T-helper 1 cell (primary cell): ENCODE data around the gene ADAM19.
A peak's percentile ranks its signal among the peaks of the same experiment; 100 is the strongest.

Source experiments
- DNase-seq, 5 donors: peaks; one replicate each; pipeline ENCODE4 v3.0.0-alpha.2; 2012 to 2020

Gene ADAM19

GRCh38 chr5:157541447-157542118, 34.0 kb downstream of the ADAM19 start:
- peak in 1 of 5 donors; percentile 82 for DNase-seq

DNA sequence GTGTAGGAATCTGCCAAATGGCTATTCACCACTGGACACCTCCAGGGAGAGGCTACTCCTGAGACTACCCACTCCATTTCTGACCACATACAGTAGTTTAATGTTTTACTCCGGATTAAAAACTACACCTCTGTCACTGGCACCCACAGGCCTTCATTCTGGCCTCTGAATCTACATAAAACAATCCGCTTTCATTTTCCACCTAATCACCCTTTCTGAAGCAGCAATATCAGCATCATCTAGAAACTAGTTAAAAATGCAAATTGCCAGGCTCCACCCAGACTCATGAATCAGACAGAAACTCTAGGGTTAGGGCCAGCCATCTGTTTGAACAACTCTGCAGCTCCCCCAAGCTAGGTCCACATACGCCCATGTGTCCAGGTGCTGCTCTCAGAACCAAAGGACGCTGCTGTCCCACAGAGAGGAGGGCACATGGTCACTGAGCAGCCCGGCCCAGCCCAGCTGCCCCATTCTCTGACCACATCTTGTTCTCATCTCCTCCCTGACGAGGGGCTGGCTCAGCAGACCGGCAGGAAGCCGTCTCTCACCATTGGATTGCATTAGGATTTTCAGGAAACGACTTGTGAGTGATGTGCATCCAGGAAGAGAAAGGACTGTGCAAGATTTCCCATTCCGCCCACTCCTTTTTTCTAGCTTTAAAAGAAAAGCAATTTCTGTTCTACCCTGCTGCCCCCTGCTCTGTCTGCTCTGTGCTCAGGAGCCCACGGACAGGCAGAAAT, 34.7 kb downstream of the ADAM19 start:
- peak in 3 of 5 donors; percentile 9 to 89 (median 17) for DNase-seq

DNA sequence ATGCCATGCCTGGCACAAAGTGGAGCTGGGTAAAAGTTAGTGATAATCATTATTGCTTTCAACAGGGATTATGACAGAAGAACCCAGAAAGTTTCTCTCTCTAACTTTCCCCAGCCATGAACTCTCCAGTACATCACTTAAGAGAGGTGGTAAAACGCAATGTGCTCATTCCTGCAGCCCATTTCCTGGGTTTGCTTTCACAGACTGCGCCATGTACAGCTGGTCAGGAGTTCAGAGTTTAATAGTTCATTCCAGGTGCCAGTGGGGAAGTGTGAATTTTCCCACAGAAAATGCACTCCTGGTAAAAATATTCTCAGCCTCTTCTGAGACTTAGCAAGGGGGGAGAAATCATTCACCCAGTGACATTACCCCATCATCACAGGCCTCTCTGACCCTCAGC, 35.5 kb downstream of the ADAM19 start:
- DNase-seq: peak in 1 of 5 donors; percentile 44

GRCh38 chr5:157539503-157540022, 36.0 kb downstream of the ADAM19 start:
- DNase-seq: no peak

DNA sequence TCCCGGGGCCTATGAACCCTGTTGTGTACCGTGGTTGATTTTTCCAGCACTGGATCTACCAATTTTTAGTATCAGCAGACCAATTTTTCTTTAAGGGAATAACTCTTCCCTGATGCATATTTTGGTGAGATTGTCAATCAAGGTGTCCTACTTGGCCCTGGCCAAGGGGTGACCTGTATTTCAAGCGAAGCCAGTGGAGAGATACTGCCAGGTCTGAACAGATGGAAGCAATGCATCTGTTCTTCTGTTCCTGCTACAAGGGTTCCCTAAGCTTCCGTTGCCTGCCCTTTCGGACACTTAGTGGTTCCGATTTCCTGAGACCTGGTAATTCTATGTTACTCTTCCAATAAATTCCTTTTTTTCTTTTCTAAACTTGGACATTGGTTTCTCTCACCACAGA, 37.3 kb downstream of the ADAM19 start:
- no peak for DNase-seq

DNA sequence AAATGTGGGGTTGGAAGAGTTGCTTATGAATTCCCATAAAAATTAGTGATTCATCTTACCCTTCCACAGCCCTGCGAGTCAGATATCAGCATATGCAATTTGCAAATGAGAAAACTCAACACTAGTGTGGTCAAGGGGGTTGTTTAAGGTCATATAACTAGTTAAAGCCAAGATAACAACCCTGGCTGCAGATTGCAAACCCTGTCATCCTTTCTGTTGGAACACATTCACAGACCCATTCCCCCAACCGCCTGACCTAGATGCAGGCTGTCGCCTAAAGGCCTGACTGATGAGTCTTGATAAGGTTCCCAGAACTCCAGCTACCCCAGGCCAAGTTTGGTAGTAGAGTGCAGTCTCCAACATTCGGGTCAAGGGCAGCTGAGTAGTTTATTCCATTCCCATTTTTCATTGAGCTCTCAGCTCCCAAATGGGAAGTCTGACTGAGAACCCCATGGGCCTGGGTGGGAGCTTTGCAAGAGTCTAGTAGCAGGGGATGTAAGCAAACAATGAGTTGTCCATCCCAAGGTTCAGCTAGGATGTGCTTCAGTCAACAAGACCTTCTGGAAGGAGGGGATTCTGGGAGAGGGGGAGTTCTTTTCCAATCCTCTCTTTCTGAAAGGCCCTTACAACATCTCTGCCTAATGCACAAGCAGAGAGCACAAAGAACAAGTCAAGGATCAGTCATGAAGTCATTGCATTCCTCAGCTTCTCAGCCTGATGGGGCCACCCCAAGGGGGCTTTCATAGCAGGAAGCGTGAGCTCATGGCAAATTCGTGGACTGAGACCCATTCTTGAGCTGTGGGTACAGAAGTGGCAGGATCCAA, 40.3 kb downstream of the ADAM19 start:
- DNase-seq: no peak

GRCh38 chr5:157533011-157533481, 42.5 kb downstream of the ADAM19 start:
- no peak for DNase-seq

GRCh38 chr5:157532022-157532421, 43.6 kb downstream of the ADAM19 start:
- no peak for DNase-seq

- no peak for DNase-seq
These were observed 45.2 kb downstream of the ADAM19 start for GRCh38 chr5:157530226-157530972.

GRCh38 chr5:157529002-157529401, 46.6 kb downstream of the ADAM19 start:
- no peak for DNase-seq

GRCh38 chr5:157528036-157528632, 47.4 kb downstream of the ADAM19 start:
- DNase-seq: no peak

DNA sequence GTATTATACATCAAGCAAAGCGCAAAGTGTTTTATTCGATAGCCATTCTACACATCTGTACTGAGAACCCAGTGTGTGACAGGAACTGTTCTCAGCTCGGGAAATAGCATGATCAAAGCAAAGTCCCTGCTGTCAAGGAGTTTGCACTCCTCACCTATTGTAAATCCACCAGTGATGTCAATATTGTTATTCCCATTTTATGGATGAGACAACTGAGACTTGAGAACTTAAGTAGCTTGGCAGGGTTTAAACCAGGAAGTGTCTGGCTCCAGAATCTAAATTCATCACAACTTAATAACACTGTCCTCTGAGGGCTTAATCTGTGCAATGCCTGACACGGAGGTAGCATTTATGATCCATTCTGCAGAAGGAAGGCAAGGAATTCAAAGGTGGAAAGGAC, 50.7 kb downstream of the ADAM19 start:
- DNase-seq: no peak

DNA sequence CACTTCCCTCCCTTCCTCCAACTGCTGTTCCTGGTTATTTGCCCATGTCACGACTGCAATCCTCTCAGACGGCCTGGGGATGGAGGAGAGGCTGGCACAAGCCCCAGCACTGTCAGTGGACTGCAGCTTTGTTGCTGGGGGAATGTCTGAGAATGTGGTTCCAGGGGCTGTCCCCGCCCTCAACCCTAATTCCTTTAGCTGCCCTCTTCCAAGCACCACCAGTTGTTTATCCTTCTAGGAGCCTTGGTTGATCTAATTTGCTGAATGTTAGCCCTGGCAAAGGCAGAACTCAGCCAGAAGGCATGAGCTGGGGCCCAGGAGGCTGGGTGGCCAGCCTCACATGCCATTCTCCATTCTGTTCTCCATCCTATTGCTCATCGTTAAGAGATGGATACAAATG, 51.6 kb downstream of the ADAM19 start:
- no peak for DNase-seq

DNA sequence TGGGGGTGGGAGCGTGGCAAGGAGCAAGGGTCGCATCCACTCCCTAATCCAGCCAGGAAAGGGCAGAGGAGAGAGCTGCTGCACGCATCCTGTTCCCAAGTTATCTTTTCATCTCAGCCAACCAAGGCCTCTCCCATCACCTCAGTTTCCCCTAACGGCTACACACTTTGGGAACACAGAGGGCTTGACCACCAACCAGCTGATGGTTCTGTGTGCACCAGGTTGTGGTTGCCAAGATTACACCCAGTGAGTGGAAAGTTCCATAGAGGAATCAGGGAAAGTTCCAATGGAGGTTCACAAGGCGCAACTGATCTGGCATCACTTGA, 53.9 kb downstream of the ADAM19 start:
- DNase-seq: no peak

- DNase-seq: no peak
These were observed 54.5 kb downstream of the ADAM19 start for GRCh38 chr5:157520911-157521703.

DNA sequence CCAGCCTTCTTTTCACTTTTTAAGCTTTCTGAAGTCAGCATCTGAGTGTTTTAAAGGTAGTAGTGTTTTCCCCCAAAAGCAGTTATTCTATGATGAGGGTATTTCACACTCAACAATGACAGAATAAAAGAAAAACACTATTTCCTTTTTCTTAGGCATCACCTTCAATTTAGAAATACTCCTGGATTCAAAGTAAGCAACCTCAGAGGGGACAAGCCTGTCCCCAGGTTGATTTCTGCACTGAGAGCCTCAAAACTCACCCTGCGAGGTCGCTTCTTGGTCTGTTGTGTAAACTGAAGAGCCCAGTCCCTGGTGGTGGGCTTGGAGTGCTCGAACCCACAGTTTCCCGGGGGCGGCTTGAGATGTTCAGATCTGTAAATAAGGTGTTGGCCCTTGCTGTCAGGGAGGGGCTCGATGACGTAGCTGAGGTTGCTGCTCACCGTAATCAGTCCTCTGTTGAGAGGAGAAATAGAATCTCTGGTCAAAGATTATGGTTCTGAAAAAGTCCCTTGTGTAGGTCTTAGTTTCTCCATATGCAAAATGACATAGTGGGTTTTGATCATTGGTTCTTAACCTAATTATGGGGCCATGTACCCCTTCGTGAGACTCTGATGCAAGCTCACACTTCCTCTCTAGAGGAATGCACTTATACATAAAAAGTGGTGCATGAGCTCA, 55.9 kb downstream of the ADAM19 start:
- no peak for DNase-seq

DNA sequence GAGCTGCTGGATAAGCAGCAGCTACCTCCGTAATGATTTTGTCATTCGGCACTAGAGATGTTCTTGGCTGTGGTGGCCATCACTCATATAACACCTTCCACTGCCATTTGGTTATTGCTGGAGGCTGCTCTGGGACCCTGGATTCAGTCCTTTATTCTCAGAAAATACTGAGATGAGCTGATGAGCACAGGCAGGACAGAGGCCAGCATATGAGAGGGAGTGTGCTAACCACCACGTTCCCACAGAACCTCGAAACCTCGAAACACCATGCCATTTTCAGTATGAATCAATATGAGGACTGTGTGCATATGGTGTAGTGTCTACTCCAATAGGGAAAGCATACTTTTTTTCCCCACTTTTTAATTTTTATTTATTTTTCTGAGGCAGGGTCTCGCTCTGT, 56.6 kb downstream of the ADAM19 start:
- DNase-seq: peak in 1 of 5 donors; percentile 40

DNA sequence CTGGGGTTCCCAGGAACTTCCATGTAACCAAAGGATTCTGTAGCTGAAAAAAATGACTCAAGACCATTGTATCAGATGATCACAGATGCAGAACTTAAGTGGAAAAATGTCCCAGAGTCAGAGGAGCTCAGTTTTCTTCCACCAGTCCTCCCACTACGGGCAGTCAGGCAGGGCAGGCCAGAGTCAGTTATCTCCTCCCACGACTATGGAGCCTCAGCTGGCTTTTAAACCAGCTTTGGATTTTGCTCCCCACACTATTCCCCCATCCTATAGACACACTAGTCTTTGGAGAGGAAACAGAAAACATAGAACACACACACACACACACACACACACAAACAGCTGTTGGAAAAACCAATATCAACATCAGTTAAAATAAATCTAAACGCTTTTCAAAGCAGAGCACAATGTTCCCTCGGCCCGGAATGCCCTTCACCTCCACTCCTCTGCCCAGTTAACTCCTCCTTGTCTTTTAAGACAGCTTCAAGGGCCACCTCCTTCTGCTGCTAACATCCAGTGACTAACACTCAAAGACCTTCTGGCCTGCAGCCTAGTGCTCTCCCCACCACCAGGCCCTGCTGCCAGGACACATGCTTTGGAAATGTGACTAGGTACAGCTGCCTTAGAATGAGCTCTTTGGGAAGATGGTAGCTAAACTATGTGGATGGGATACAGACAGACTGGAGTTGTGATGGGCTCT, 58.8 kb downstream of the ADAM19 start:
- no peak for DNase-seq

DNA sequence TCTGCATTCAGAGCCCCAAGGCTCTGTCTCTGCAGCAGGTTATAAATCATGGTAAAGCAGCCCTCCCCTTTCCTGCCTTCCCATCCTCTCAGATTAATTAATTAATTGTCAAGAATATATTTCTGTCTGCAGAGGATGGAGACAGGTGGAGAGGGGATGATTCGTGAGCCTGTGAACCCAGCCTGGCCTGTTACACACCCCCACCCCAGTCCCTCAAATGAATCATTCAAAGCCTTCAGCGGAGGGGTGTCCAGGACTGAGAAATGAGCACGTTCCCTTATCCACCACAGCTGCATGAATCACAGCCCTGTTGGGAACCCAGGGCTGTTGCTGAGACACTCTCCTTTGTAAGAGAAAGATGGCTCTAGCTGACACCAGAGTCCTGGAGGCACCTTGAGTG, 59.6 kb downstream of the ADAM19 start:
- DNase-seq: peak in 1 of 5 donors; percentile 6

GRCh38 chr5:157514974-157515373, 60.6 kb downstream of the ADAM19 start:
- DNase-seq: no peak
